CD4-positive, alpha-beta T cell treated with Interleukin-1 beta for 1 hour (primary cell): ENCODE results near the gene ZFYVE27.

ENCODE experiments used
- DNase-seq, 2 donors: peaks; one replicate each; pipeline ENCODE4 v3.0.0-alpha.2; 2020 to 2022

Gene ZFYVE27

GRCh38 chr10:97798958-97799610 lies 62.2 kb downstream of the ZFYVE27 start:
- no peak for DNase-seq

- DNase-seq, result no peak
Observed at GRCh38 chr10:97800474-97800873, 63.5 kb downstream of the ZFYVE27 start.

GRCh38 chr10:97801422-97801821 lies 64.5 kb downstream of the ZFYVE27 start:
- DNase-seq, result no peak

DNA sequence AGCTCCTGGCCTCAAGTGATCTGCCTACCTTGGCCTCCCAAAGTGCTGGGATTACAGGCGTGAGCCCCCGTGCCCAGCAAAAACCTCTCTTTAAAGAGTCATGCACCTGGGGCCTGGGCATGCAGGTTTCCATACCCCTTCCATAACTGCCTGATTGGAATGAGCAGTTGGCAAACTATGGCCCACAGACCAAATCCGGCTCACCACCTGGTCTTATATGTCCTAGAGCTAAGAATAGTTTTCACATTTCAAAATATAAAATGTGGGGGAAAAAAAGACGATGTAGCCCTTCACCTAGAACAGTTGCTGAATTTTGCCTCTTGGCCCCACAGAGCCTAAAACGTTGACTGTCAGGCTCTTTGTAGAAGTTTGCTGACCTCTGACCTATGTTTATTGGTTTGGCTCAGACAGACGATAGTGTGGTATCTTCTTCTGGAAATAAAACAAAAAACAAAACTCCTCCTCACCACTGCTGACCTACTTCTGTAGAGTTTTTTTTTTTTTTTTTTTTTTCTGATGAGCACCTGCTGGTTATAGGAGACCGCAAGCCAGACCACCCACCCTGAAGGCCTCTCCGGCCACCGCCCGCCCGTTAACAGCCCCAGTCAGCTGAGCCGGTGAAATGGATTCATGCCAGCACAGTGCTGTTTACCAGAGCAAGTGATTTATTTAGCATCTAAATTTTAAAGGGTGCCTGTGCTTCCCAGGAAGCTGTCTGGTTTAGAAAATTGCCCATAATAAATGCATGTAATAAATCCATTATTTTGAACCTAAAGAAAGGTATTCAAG lies 68.4 kb downstream of the ZFYVE27 start:
- no peak for DNase-seq

DNA sequence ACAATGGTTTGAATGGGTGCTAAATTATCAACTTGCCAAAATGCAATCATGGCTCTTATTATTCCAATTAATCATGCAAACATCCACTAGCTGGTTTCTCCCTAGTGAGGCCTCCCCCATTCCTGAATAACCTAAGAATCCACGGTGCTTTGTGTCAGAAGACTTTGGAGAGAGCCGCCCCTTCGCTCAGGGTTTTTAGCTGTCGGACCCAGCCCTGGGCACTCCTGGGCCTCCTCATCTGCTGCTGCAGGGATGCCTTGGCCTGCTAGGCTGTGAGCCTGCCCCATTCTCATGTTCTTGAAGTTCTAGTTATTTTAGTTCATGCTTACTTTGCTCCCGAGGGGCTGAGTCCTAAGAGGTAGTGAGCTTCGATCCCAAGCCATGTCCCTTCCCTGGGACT lies 69.0 kb downstream of the ZFYVE27 start:
- DNase-seq, result no peak

GRCh38 chr10:97810446-97810845 lies 73.5 kb downstream of the ZFYVE27 start:
- DNase-seq, result no peak
